HG03196 (cell line): Measurements from ENCODE around the gene ZBTB17.
"Not testable (repeated sequence)": the region's sequence is repeated elsewhere in the genome, so short reads cannot be mapped to it uniquely, and the experiment has no call there.

Experiments
- ATAC-seq: cut with Tn5 transposase; IDR thresholded peaks from one replicate; pipeline ENCODE4 v1.9.1; 2021; ENCODE audit not compliant: unreplicated experiment

The ZBTB17 gene

GRCh38 chr1:15902882-15903281, 73.0 kb downstream of the ZBTB17 start:
- ATAC-seq, result no peak

DNA sequence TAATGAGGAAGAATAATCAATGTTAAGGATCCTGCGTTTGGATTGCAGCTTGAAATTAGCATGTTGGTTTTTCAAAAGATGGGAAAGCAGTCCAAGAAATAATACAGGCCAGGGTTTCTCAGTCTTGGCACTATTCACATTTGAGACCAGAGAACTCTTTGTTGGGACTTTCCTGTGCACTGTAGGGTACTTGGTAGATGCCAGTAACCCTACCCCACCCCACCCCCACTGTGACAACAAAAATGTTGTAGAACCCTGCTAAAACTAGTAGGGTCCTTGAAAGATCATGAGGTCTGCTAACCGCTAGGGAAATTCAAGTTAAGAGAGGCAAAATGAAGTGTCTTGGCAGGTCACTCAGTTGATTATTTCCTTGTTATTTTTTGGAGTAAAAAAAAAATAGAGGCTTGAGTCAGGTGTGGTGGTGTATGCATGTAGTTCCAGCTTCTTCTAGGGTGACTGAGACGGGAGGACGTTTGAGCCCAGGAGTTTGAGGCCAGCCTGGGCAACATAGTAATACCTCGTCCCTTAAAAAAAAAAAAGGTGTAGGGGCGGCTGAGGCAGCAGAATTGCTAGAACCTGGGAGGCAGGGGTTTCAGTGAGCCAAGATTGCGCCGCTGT, 75.1 kb downstream of the ZBTB17 start:
- ATAC-seq, result no peak

- ATAC-seq, result no peak
Measured at GRCh38 chr1:15899266-15899665, 76.6 kb downstream of the ZBTB17 start.

- ATAC-seq, result not testable (repeated sequence)
Measured at GRCh38 chr1:15896841-15897610, 78.9 kb downstream of the ZBTB17 start.

GRCh38 chr1:15895233-15895632, 80.7 kb downstream of the ZBTB17 start:
- ATAC-seq, result no peak

- ATAC-seq, result not testable (repeated sequence)
Measured at GRCh38 chr1:15892857-15893599, 82.9 kb downstream of the ZBTB17 start.
